ENCODE results near the gene DNAJC21.
A peak's percentile ranks its signal among the peaks of the same experiment; 100 is the strongest.

The DNAJC21 gene

GRCh38 chr5:34929134-34929719 is at the start of gene DNAJC21:
DNAJC21 (plus strand) TSS chr5:34929559; CDS start chr5:34929820, 261 bp downstream.
- Mint-ChIP-seq H3K4me1 (peaks cover 30% of the 10 kb centered on the region), H3K9me3 (no peaks in the 10 kb centered on the region), H3K27ac (peak within 1 kb of the TSS; percentile 95), H3K36me3 (peaks cover 56% of the 10 kb centered on the region), H3K4me3 (peak within 1 kb of the TSS; percentile 93)
- DNase-seq (ENCODE audit: low spot score in 2 of 2) (peak; percentile 93 to 99), ATAC-seq (peak; percentile 92)

- no peak overlapping the region for H3K4me3 Mint-ChIP-seq
- no peaks in the 10 kb centered on the region for H3K4me1 Mint-ChIP-seq
- H3K36me3 Mint-ChIP-seq = no peaks in the 10 kb centered on the region
- peaks cover 5% of the 10 kb centered on the region for H3K9me3 Mint-ChIP-seq
- no peak for ATAC-seq
- H3K27ac Mint-ChIP-seq = no peak overlapping the region
- DNase-seq (ENCODE audit: low spot score in 2 of 2) = no peak
Observed at GRCh38 chr5:34881246-34881645, 48.1 kb upstream of the DNAJC21 start.

GRCh38 chr5:34886392-34887119 is 42.8 kb upstream of the DNAJC21 start:
- ATAC-seq (no peak), DNase-seq (ENCODE audit: low spot score in 2 of 2) (no peak)
- H3K4me3 Mint-ChIP-seq = no peak overlapping the region
- no peaks in the 10 kb centered on the region for H3K36me3 Mint-ChIP-seq
- H3K27ac Mint-ChIP-seq = no peak overlapping the region
- H3K9me3 Mint-ChIP-seq = no peaks in the 10 kb centered on the region
- H3K4me1 Mint-ChIP-seq = no peaks in the 10 kb centered on the region

- Mint-ChIP-seq H3K4me3 (no peak overlapping the region), H3K4me1 (no peaks in the 10 kb centered on the region), H3K36me3 (no peaks in the 10 kb centered on the region), H3K27ac (no peak overlapping the region), H3K9me3 (no peaks in the 10 kb centered on the region)
- ATAC-seq = no peak
- DNase-seq (ENCODE audit: low spot score in 2 of 2) = no peak
Observed at GRCh38 chr5:34889394-34889793, 40.0 kb upstream of the DNAJC21 start.

GRCh38 chr5:34891981-34892380 is 37.4 kb upstream of the DNAJC21 start:
- ATAC-seq = no peak
- no peak for DNase-seq (ENCODE audit: low spot score in 2 of 2)
- Mint-ChIP-seq H3K4me3 (no peak overlapping the region), H3K4me1 (no peaks in the 10 kb centered on the region), H3K27ac (no peak overlapping the region), H3K36me3 (peaks cover 5% of the 10 kb centered on the region), H3K9me3 (no peaks in the 10 kb centered on the region)

- no peaks in the 10 kb centered on the region for H3K4me1 Mint-ChIP-seq
- H3K36me3 Mint-ChIP-seq = peaks cover 5% of the 10 kb centered on the region
- H3K4me3 Mint-ChIP-seq = no peak overlapping the region
- DNase-seq (ENCODE audit: low spot score in 2 of 2) (no peak), ATAC-seq (no peak)
- no peak overlapping the region for H3K27ac Mint-ChIP-seq
- no peaks in the 10 kb centered on the region for H3K9me3 Mint-ChIP-seq
Observed at GRCh38 chr5:34892414-34892813, 36.9 kb upstream of the DNAJC21 start.

- no peaks in the 10 kb centered on the region for H3K9me3 Mint-ChIP-seq
- peaks cover 5% of the 10 kb centered on the region for H3K36me3 Mint-ChIP-seq
- H3K27ac Mint-ChIP-seq = no peak overlapping the region
- DNase-seq (ENCODE audit: low spot score in 2 of 2) (no peak), ATAC-seq (no peak)
- no peak overlapping the region for H3K4me3 Mint-ChIP-seq
- H3K4me1 Mint-ChIP-seq = no peaks in the 10 kb centered on the region
Observed at GRCh38 chr5:34894716-34895115, 34.6 kb upstream of the DNAJC21 start.

GRCh38 chr5:34895641-34896419 is 33.5 kb upstream of the DNAJC21 start:
- Mint-ChIP-seq H3K27ac (no peak overlapping the region), H3K9me3 (no peaks in the 10 kb centered on the region)
- DNase-seq (ENCODE audit: low spot score in 2 of 2) = no peak

GRCh38 chr5:34897646-34898045 is 31.7 kb upstream of the DNAJC21 start:
- Mint-ChIP-seq H3K9me3 (no peaks in the 10 kb centered on the region), H3K4me1 (no peaks in the 10 kb centered on the region), H3K36me3 (peaks cover 5% of the 10 kb centered on the region), H3K4me3 (no peak overlapping the region), H3K27ac (no peak overlapping the region)
- no peak for ATAC-seq
- no peak for DNase-seq (ENCODE audit: low spot score in 2 of 2)

More at GRCh38 chr5:34895641-34896419, 33.5 kb upstream of the DNAJC21 start:
- ATAC-seq = no peak
- Mint-ChIP-seq H3K36me3 (peaks cover 5% of the 10 kb centered on the region), H3K4me3 (no peak overlapping the region), H3K4me1 (no peaks in the 10 kb centered on the region)

- DNase-seq (ENCODE audit: low spot score in 2 of 2) (peak in 1 of 2 donors; percentile 10), ATAC-seq (peak; percentile 75)
- Mint-ChIP-seq H3K27ac (no peak overlapping the region), H3K36me3 (peaks cover 5% of the 10 kb centered on the region), H3K4me3 (no peak overlapping the region), H3K4me1 (no peaks in the 10 kb centered on the region), H3K9me3 (no peaks in the 10 kb centered on the region)
Observed at GRCh38 chr5:34898258-34898895, 31.0 kb upstream of the DNAJC21 start.

GRCh38 chr5:34899066-34899465 is 30.3 kb upstream of the DNAJC21 start:
- no peak for ATAC-seq
- no peaks in the 10 kb centered on the region for H3K9me3 Mint-ChIP-seq
- no peak overlapping the region for H3K4me3 Mint-ChIP-seq
- peaks cover 5% of the 10 kb centered on the region for H3K36me3 Mint-ChIP-seq
- DNase-seq (ENCODE audit: low spot score in 2 of 2) = no peak
- no peaks in the 10 kb centered on the region for H3K4me1 Mint-ChIP-seq
- no peak overlapping the region for H3K27ac Mint-ChIP-seq

GRCh38 chr5:34900652-34901051 is 28.7 kb upstream of the DNAJC21 start:
- Mint-ChIP-seq H3K36me3 (peaks cover 12% of the 10 kb centered on the region), H3K27ac (no peak overlapping the region), H3K9me3 (no peaks in the 10 kb centered on the region), H3K4me1 (no peaks in the 10 kb centered on the region), H3K4me3 (no peak overlapping the region)
- ATAC-seq = no peak
- DNase-seq (ENCODE audit: low spot score in 2 of 2) = no peak

GRCh38 chr5:34903260-34903659 is 26.1 kb upstream of the DNAJC21 start:
- Mint-ChIP-seq H3K4me1 (no peaks in the 10 kb centered on the region), H3K36me3 (peaks cover 24% of the 10 kb centered on the region), H3K9me3 (no peaks in the 10 kb centered on the region), H3K4me3 (no peak overlapping the region), H3K27ac (no peak overlapping the region)
- DNase-seq (ENCODE audit: low spot score in 2 of 2) = no peak
- ATAC-seq = no peak

GRCh38 chr5:34905564-34905963 is 23.8 kb upstream of the DNAJC21 start:
- DNase-seq (ENCODE audit: low spot score in 2 of 2) (no peak), ATAC-seq (no peak)
- no peak overlapping the region for H3K4me3 Mint-ChIP-seq
- H3K27ac Mint-ChIP-seq = no peak overlapping the region
- H3K4me1 Mint-ChIP-seq = no peaks in the 10 kb centered on the region
- peaks cover 47% of the 10 kb centered on the region for H3K36me3 Mint-ChIP-seq
- no peaks in the 10 kb centered on the region for H3K9me3 Mint-ChIP-seq

GRCh38 chr5:34913072-34913471 is 16.3 kb upstream of the DNAJC21 start:
- Mint-ChIP-seq H3K27ac (no peak overlapping the region), H3K4me3 (no peak overlapping the region), H3K4me1 (peaks cover 32% of the 10 kb centered on the region), H3K36me3 (peaks cover 80% of the 10 kb centered on the region), H3K9me3 (no peaks in the 10 kb centered on the region)
- DNase-seq (ENCODE audit: low spot score in 2 of 2) = no peak
- no peak for ATAC-seq

Measured in stimulated activated effector memory CD8-positive, alpha-beta T cell treated with anti-CD3 and anti-CD28 coated beads, Interleukin-12 subunit alpha, Interleukin-12 subunit beta, amount 100 ng/mL, for 72 hours (primary cell).